Type B pancreatic cell (in vitro differentiated cells): Measurements from ENCODE around the gene PCSK9. TPM values are rescaled to one million over a fixed set of nuclear protein-coding genes. Genes with fewer than 3 reads are reported as not detected.

ENCODE experiments used
- DNase-seq: peaks from one replicate; pipeline ENCODE4 v3.0.0; 2021; ENCODE audit warnings: mixed read lengths; ENCODE audit not compliant: unreplicated experiment; ENCODE audit errors: extremely low spot score
- H3K27ac Mint-ChIP-seq: 2 replicates; pipeline ENCODE4 v1.8.0; 2021; ENCODE audit warnings: mild to moderate bottlenecking, mixed read lengths
- H3K27me3 Mint-ChIP-seq: 2 replicates; pipeline ENCODE4 v1.8.0; 2021; ENCODE audit warnings: mixed read lengths
- H3K36me3 Mint-ChIP-seq: 2 replicates; pipeline ENCODE4 v1.8.0; 2021; ENCODE audit warnings: mixed read lengths
- H3K4me1 Mint-ChIP-seq: one replicate; pipeline ENCODE4 v1.8.0; 2021; ENCODE audit warnings: mixed read lengths; ENCODE audit not compliant: unreplicated experiment
- H3K4me3 Mint-ChIP-seq: 2 replicates; pipeline ENCODE4 v1.8.0; 2021; ENCODE audit warnings: mild to moderate bottlenecking, mixed read lengths
- H3K9me3 Mint-ChIP-seq: 2 replicates; pipeline ENCODE4 v1.8.0; 2021; ENCODE audit warnings: mixed read lengths
- total RNA-seq: library from RNA; stranded (reverse); gene quantifications from 2 replicates; pipeline ENCODE4 v1.2.1, GENCODE V29; 2021; ENCODE audit warnings: low replicate concordance
- TF ChIP-seq, protein P1 (sequence below): fragments of 200-600 bp; sonication (generic); conservative IDR thresholded peaks from 2 replicates; pipeline ENCODE4 v1.5.0; 2021; ENCODE audit warnings: antibody characterized with exemption, mild to moderate bottlenecking

The PCSK9 gene
- total RNA-seq, 1 donor from 2014 or later, result 15.3 TPM

DNA sequence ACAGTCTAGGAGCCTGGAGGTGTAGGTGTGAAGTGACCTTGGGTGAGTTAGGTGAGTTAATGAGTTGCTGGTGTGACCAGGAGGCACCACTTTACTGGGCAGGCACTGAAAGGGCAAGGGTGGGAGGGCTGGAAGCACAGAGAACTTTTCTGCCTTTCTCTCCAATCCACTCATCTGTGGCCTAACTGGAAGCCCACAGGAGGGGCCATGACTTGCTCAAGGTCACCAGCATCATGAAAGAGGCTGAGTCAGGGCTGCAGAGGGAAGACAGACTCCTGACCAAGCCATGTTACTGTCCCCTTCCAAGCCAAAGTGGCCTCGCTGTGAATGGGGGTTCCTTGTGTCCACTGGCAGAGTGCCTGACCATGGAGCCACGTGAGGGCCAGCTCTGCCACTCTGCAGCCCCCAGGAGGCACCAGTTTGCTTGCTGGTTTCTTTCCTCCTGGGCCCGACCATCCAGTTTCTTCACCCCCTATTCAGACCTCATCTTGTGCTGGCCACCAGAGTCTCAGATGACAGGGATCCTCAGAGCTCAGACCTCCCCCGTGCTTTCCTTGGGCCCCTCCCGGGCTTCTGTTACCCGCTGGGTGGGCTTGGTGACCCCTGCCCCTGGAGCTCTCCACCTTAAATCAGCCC is 44.9 kb upstream of the PCSK9 start:
- Mint-ChIP-seq H3K27me3 (peaks cover 41% of the 10 kb centered on the region), H3K36me3 (no peaks in the 10 kb centered on the region), H3K27ac (peak overlapping the region; percentile 6), H3K9me3 (no peaks in the 10 kb centered on the region), H3K4me3 (no peak overlapping the region), H3K4me1 (peaks cover 28% of the 10 kb centered on the region)
- no peak for DNase-seq
- TF ChIP-seq, protein P1, sequence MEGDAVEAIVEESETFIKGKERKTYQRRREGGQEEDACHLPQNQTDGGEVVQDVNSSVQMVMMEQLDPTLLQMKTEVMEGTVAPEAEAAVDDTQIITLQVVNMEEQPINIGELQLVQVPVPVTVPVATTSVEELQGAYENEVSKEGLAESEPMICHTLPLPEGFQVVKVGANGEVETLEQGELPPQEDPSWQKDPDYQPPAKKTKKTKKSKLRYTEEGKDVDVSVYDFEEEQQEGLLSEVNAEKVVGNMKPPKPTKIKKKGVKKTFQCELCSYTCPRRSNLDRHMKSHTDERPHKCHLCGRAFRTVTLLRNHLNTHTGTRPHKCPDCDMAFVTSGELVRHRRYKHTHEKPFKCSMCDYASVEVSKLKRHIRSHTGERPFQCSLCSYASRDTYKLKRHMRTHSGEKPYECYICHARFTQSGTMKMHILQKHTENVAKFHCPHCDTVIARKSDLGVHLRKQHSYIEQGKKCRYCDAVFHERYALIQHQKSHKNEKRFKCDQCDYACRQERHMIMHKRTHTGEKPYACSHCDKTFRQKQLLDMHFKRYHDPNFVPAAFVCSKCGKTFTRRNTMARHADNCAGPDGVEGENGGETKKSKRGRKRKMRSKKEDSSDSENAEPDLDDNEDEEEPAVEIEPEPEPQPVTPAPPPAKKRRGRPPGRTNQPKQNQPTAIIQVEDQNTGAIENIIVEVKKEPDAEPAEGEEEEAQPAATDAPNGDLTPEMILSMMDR, result no peak

DNA sequence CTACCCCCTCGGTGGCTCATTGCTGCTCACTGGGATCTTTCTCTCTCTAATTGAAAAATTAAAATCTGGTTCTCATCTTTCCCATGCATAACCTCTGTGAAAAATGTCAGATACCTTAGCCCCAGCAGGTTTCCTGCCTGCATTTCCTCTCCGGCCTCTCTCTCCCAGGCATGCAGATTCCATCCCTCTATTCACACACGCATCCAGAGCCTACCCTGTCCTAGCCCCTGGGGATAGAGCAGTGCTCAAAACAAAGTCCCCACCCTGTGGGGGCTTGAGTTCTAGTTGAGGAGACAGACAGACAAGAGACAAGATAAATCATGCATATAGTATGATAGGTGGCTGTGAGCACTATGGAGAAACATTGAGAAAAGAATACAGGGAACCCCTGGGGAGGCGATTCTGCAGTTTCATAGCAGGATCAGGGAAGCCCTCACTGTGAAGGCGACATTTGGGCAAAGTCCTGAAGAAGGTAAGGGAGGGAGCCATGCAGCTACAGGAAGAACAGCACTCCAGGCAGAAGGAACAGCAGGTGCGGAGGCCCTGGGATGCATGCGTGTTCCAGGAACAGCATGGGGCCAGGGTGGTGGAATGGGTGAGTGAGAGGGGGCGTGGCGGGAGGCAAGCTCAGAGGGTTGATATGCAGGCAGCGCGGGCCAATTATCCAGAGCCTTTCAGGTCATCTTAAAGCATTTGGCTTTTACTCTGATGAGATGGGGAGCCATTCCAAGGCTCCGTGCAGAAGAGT is 44.2 kb upstream of the PCSK9 start:
- peak overlapping the region; percentile 6 for H3K27ac Mint-ChIP-seq
- peak overlapping the region; percentile 65 for H3K4me3 Mint-ChIP-seq
- no peaks in the 10 kb centered on the region for H3K9me3 Mint-ChIP-seq
- no peaks in the 10 kb centered on the region for H3K36me3 Mint-ChIP-seq
- TF ChIP-seq, protein P1, result no peak
- DNase-seq, result no peak
- H3K27me3 Mint-ChIP-seq, result peaks cover 45% of the 10 kb centered on the region
- peaks cover 28% of the 10 kb centered on the region for H3K4me1 Mint-ChIP-seq

DNA sequence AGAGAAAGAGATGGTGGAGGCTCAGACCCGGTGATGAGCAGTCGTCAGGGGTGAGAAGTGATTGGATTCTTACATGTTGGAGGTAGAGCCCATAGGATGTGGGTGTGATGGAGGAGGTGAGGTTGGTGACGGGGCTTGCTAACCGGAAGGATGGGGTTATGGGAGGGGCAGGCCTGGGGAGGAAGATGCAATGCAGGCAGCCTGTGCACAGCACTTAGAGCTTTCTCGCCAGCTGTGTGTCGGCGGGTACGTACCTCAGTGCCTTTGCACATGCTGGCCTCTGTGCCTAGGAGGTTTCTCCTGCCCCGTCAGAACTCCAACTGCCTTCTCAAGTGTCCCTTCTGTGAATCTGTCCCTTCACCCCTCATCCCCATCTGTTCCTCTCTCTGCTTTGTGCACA is 43.5 kb upstream of the PCSK9 start:
- H3K27ac Mint-ChIP-seq, result no peak overlapping the region
- peak overlapping the region; percentile 65 for H3K4me3 Mint-ChIP-seq
- no peak for DNase-seq
- H3K27me3 Mint-ChIP-seq, result peaks cover 45% of the 10 kb centered on the region
- TF ChIP-seq, protein P1, result no peak
- H3K36me3 Mint-ChIP-seq, result no peaks in the 10 kb centered on the region
- peaks cover 28% of the 10 kb centered on the region for H3K4me1 Mint-ChIP-seq
- no peaks in the 10 kb centered on the region for H3K9me3 Mint-ChIP-seq

DNA sequence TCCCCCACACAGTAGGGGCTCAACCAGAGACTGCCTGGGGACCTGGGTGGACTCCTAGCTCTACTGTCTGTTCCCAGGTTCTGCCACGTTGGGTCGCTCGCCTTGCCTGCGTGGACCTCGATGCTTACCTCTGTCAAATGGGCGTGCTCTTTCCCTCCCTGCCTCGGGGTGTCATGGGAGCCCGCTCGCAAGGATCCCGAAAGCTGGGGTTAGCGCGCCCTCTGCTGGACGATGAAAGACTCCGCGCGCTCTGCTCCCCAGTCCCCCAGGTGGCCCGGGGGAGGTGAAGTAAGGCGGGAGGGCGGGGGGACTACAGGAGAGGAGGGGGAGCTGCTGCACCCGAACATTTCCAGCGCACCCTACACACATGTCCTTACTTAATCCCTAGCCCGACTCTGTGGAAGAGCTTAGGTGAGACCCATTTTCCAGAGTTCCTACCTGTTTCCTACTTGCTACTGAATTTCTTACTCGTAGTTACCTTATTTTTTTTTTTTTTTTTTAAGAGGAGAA is 42.9 kb upstream of the PCSK9 start:
- H3K27me3 Mint-ChIP-seq, result peaks cover 45% of the 10 kb centered on the region
- H3K9me3 Mint-ChIP-seq, result no peaks in the 10 kb centered on the region
- TF ChIP-seq, protein P1, result peak; percentile 82
- no peak overlapping the region for H3K27ac Mint-ChIP-seq
- peak; percentile 79 for DNase-seq
- peaks cover 28% of the 10 kb centered on the region for H3K4me1 Mint-ChIP-seq
- H3K4me3 Mint-ChIP-seq, result peak overlapping the region; percentile 72
- no peaks in the 10 kb centered on the region for H3K36me3 Mint-ChIP-seq

DNA sequence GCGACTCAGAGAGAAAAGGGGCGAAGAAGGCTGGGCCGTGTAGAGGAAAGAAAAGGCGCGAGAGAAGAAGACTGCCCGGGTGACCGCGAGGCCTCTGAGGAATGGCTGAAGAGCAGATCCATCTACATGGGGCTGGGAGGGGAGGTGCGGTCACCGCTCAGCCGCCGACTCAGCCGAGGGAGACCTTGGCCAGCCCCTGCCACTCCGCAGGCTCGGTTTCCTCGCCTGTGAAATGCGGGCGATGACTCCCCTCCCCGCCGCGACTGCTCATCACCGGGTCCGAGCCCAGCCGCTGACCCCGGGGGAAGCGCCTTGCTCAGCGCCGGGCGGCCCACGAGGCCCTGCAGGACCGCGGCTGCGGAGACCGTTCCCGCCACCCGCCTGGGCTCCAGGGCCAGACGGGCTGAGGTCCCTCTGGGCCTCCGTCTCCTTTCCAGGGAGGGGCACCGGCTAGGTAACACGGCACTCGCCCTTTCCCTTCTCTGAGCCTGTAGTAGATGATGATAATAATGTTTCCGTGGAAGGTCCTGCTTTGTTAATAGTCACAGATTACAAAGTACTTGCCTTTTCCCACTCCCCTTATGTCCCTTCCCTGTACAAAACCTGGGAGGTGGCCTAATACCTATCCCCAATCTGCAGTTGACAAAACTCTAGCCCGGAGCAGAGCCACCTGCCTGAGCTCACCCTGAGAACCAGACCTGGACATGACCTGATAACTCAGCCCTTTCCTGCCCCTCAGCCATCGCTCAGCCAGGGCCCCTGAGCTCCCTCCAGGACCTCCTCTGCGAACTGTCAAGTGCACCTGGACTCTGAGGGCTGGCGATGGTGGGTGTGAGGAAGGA is 42.3 kb upstream of the PCSK9 start:
- DNase-seq, result no peak
- Mint-ChIP-seq H3K36me3 (no peaks in the 10 kb centered on the region), H3K27ac (peak overlapping the region; percentile 24), H3K27me3 (peaks cover 45% of the 10 kb centered on the region), H3K9me3 (no peaks in the 10 kb centered on the region), H3K4me1 (peaks cover 28% of the 10 kb centered on the region), H3K4me3 (peak overlapping the region; percentile 72)
- TF ChIP-seq, protein P1, result no peak
